Mesendoderm (in vitro differentiated cells): ENCODE results near the gene TRANK1.

Experiments
- DNase-seq: peaks from one replicate; pipeline ENCODE4 v3.0.0; 2013
- H2AK5ac ChIP-seq: 2 replicates; pipeline ENCODE4 v1.6.1; 2013; ENCODE audit warnings: low read length, inconsistent platforms
- H2BK120ac ChIP-seq: 2 replicates; pipeline ENCODE4 v1.6.1; 2013; ENCODE audit warnings: low read depth, mild to moderate bottlenecking, low read length, moderate library complexity, mixed read lengths
- H2BK15ac ChIP-seq: replicated peaks from 2 replicates; pipeline ENCODE4 v1.6.1; 2013; ENCODE audit warnings: low read depth, mild to moderate bottlenecking, moderate library complexity
- H2BK5ac ChIP-seq: 2 replicates; pipeline ENCODE4 v1.6.1; 2013; ENCODE audit warnings: low read length, inconsistent platforms
- H3K18ac ChIP-seq: 2 replicates; pipeline ENCODE4 v1.6.1; 2013; ENCODE audit warnings: mild to moderate bottlenecking, low read length, mixed read lengths
- H3K23ac ChIP-seq: one replicate; pipeline ENCODE4 v1.6.1; 2013; ENCODE audit warnings: low read length
- H3K27ac ChIP-seq: 2 replicates; pipeline ENCODE4 v1.5.1; 2013; ENCODE audit warnings: low read depth, mild to moderate bottlenecking, inconsistent platforms, low read length, moderate library complexity
- H3K27me3 ChIP-seq: 2 replicates; pipeline ENCODE4 v1.6.1; 2013; ENCODE audit warnings: low read length, control low read depth, mild to moderate bottlenecking, inconsistent platforms; ENCODE audit not compliant: insufficient read depth, poor library complexity
- H3K36me3 ChIP-seq: 2 replicates; pipeline ENCODE4 v1.6.1; 2013; ENCODE audit warnings: low read length, inconsistent platforms; ENCODE audit not compliant: control insufficient read depth, insufficient read depth
- H3K4ac ChIP-seq: one replicate; pipeline ENCODE4 v1.6.1; 2013; ENCODE audit warnings: low read depth, mild to moderate bottlenecking, low read length, moderate library complexity
- H3K4me1 ChIP-seq: 2 replicates; pipeline ENCODE4 v1.6.1; 2013; ENCODE audit warnings: low read depth, low read length, inconsistent platforms; ENCODE audit not compliant: control insufficient read depth
- H3K4me2 ChIP-seq: 2 replicates; pipeline ENCODE4 v1.6.1; 2013; ENCODE audit warnings: low read length
- H3K4me3 ChIP-seq: 2 replicates; pipeline ENCODE4 v1.5.1; 2013; ENCODE audit warnings: mild to moderate bottlenecking, low read length
- H3K56ac ChIP-seq: one replicate; pipeline ENCODE4 v1.6.1; 2013; ENCODE audit warnings: low read length
- H3K79me1 ChIP-seq: 2 replicates; pipeline ENCODE4 v1.6.1; 2013; ENCODE audit warnings: low read length, inconsistent platforms
- H3K79me2 ChIP-seq: 2 replicates; pipeline ENCODE4 v1.6.1; 2013; ENCODE audit warnings: mild to moderate bottlenecking, low read length; ENCODE audit not compliant: control insufficient read depth, insufficient read depth
- H3K9ac ChIP-seq: 2 replicates; pipeline ENCODE4 v1.6.1; 2013; ENCODE audit warnings: low read length, inconsistent platforms
- H4K5ac ChIP-seq: one replicate; pipeline ENCODE4 v1.6.1; 2013; ENCODE audit warnings: low read length
- H4K8ac ChIP-seq: one replicate; pipeline ENCODE4 v1.6.1; 2013; ENCODE audit warnings: low read depth, mild to moderate bottlenecking, control low read depth, low read length, moderate library complexity
- WGBS: extraction: QIAGEN DNeasy Blood & Tissue Kit; methylation state at CpG from one replicate; pipeline ENCODE4 v1.1.7; 2013; ENCODE audit warnings: low lambda C conversion rate, missing lambda C conversion rate; ENCODE audit not compliant: insufficient coverage; ENCODE audit errors: extremely low coverage; 5-methylcytosine and 5-hydroxymethylcytosine counted together

The TRANK1 gene

DNA sequence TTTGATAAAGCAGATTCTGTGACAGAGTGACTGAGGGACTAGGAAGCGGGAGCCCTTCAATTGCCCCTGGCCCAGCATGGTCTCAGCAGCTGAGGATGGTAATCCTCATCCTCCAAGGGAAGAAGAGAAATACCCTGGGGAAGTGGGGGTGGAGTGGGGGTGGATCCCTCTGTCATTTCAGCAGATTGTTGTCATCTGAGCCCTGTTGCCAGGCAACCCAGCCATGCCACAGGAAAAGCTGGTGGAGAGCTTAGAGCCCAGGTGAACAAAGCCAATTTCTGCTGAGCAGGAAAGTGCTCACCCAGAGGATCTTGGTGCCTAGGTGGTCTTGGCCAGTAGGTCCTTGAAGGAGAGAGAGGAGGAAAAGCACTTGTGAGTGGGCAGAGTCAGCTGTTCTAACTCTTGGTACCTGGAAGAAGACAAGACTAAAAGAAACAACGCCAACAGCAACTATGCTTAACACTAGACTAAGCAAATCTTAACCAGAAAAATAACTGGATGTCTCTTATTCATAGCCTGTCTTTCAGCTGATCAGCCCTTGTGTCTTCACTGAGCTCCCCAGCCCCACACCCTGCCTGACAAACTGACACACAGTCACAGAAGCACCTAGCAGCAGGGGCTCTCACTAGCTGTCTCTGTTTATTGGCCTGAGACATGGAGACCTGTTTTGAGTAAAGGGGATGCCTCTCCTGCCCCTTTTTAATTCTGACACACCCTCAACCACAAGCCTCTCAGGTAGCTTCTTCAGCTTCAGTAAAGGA, 140.4 kb downstream of the TRANK1 start:
- H3K4ac ChIP-seq: no peak overlapping the region
- no peaks in the 10 kb centered on the region for H3K36me3 ChIP-seq
- no peak overlapping the region for H2BK5ac ChIP-seq
- H3K79me2 ChIP-seq: no peaks in the 10 kb centered on the region
- no peak overlapping the region for H3K23ac ChIP-seq
- H3K4me1 ChIP-seq: no peaks in the 10 kb centered on the region
- H3K4me2 ChIP-seq: no peak overlapping the region
- H3K27me3 ChIP-seq: no peaks in the 10 kb centered on the region
- H3K79me1 ChIP-seq: no peaks in the 10 kb centered on the region
- H2BK15ac ChIP-seq: no peak overlapping the region
- no peak overlapping the region for H2AK5ac ChIP-seq
- no peak overlapping the region for H3K56ac ChIP-seq
- WGBS: no CpG with 5 or more reads among the region's 2 CpGs
- no peak overlapping the region for H3K27ac ChIP-seq
- no peak overlapping the region for H3K4me3 ChIP-seq
- no peak overlapping the region for H4K8ac ChIP-seq
- H4K5ac ChIP-seq: no peak overlapping the region
- H3K18ac ChIP-seq: no peak overlapping the region
- H2BK120ac ChIP-seq: no peak overlapping the region
- no peak overlapping the region for H3K9ac ChIP-seq
- peak; percentile 86 for DNase-seq

- Histone ChIP-seq H3K23ac (no peak overlapping the region), H3K4me3 (no peak overlapping the region), H2AK5ac (no peak overlapping the region), H3K27me3 (no peaks in the 10 kb centered on the region), H3K27ac (no peak overlapping the region), H2BK5ac (no peak overlapping the region), H4K5ac (no peak overlapping the region), H3K79me2 (no peaks in the 10 kb centered on the region), H3K18ac (no peak overlapping the region), H2BK120ac (no peak overlapping the region), H4K8ac (no peak overlapping the region), H3K9ac (no peak overlapping the region), H3K4me1 (no peaks in the 10 kb centered on the region), H3K36me3 (no peaks in the 10 kb centered on the region), H3K79me1 (no peaks in the 10 kb centered on the region), H3K4ac (no peak overlapping the region), H3K56ac (no peak overlapping the region), H3K4me2 (no peak overlapping the region), H2BK15ac (no peak overlapping the region)
- whole genome bisulfite sequencing: no CpG with 5 or more reads among the region's 5 CpGs
- no peak for DNase-seq
Observed at GRCh38 chr3:36803091-36803791, 141.6 kb downstream of the TRANK1 start.

GRCh38 chr3:36800533-36801116, 144.2 kb downstream of the TRANK1 start:
- no peaks in the 10 kb centered on the region for H3K27me3 ChIP-seq
- no peak overlapping the region for H3K18ac ChIP-seq
- no CpG with 5 or more reads among the region's 3 CpGs for WGBS

GRCh38 chr3:36796881-36797280, 148.0 kb downstream of the TRANK1 start:
- Histone ChIP-seq H3K4me2 (no peak overlapping the region), H3K4me1 (no peaks in the 10 kb centered on the region), H3K79me1 (no peaks in the 10 kb centered on the region), H4K5ac (no peak overlapping the region), H3K23ac (no peak overlapping the region), H2BK5ac (no peak overlapping the region), H2AK5ac (no peak overlapping the region), H3K36me3 (no peaks in the 10 kb centered on the region), H3K79me2 (no peaks in the 10 kb centered on the region), H3K18ac (no peak overlapping the region), H2BK120ac (no peak overlapping the region), H3K4ac (no peak overlapping the region), H3K4me3 (no peak overlapping the region), H2BK15ac (peak overlapping the region; percentile 60), H3K27me3 (no peaks in the 10 kb centered on the region), H3K9ac (no peak overlapping the region), H3K27ac (no peak overlapping the region), H4K8ac (no peak overlapping the region), H3K56ac (no peak overlapping the region)
- DNase-seq: no peak

More at GRCh38 chr3:36800533-36801116, 144.2 kb downstream of the TRANK1 start:
- Histone ChIP-seq H3K56ac (no peak overlapping the region), H2BK120ac (no peak overlapping the region), H3K79me2 (no peaks in the 10 kb centered on the region), H3K4me2 (no peak overlapping the region), H3K36me3 (no peaks in the 10 kb centered on the region), H2AK5ac (no peak overlapping the region), H3K79me1 (no peaks in the 10 kb centered on the region), H2BK15ac (no peak overlapping the region), H4K5ac (no peak overlapping the region), H4K8ac (no peak overlapping the region), H3K23ac (no peak overlapping the region), H3K9ac (no peak overlapping the region), H3K4ac (no peak overlapping the region), H3K4me1 (no peaks in the 10 kb centered on the region), H3K27ac (no peak overlapping the region), H2BK5ac (no peak overlapping the region), H3K4me3 (no peak overlapping the region)
- DNase-seq: no peak

GRCh38 chr3:36796161-36796560, 148.7 kb downstream of the TRANK1 start:
- no CpG with 5 or more reads among the region's 2 CpGs for WGBS
- no peak overlapping the region for H2AK5ac ChIP-seq

More at GRCh38 chr3:36796161-36796560, 148.7 kb downstream of the TRANK1 start:
- Histone ChIP-seq H3K4ac (no peak overlapping the region), H2BK5ac (no peak overlapping the region), H2BK120ac (no peak overlapping the region), H3K23ac (no peak overlapping the region), H3K18ac (no peak overlapping the region), H4K8ac (no peak overlapping the region), H3K27ac (no peak overlapping the region), H3K36me3 (no peaks in the 10 kb centered on the region), H3K9ac (no peak overlapping the region), H3K79me2 (no peaks in the 10 kb centered on the region), H3K4me1 (no peaks in the 10 kb centered on the region), H4K5ac (no peak overlapping the region), H3K4me2 (no peak overlapping the region), H3K27me3 (no peaks in the 10 kb centered on the region), H3K79me1 (no peaks in the 10 kb centered on the region), H2BK15ac (no peak overlapping the region), H3K4me3 (no peak overlapping the region), H3K56ac (no peak overlapping the region)
- DNase-seq: no peak
